ENCODE data around the gene PKD1.
"Not testable (repeated sequence)": the region's sequence is repeated elsewhere in the genome, so short reads cannot be mapped to it uniquely, and the experiment has no call there.

Gene PKD1

GRCh38 chr16:2105769-2106168 is 29.9 kb downstream of the PKD1 start:
- DNase-seq (ENCODE audit: low spot score); H3K4me1 Mint-ChIP-seq (ENCODE audit: low read depth); H3K36me3 Mint-ChIP-seq (ENCODE audit: low read depth); H3K4me3 Mint-ChIP-seq; H3K27ac Mint-ChIP-seq; H3K9me3 Mint-ChIP-seq; H3K27me3 Mint-ChIP-seq (ENCODE audit: low read depth): not testable (repeated sequence)

GRCh38 chr16:2105291-2105690 is 30.4 kb downstream of the PKD1 start:
- not testable (repeated sequence) for DNase-seq (ENCODE audit: low spot score); H3K4me1 Mint-ChIP-seq (ENCODE audit: low read depth); H3K4me3 Mint-ChIP-seq; H3K27ac Mint-ChIP-seq; H3K9me3 Mint-ChIP-seq; H3K27me3 Mint-ChIP-seq (ENCODE audit: low read depth); H3K36me3 Mint-ChIP-seq (ENCODE audit: low read depth)

- not testable (repeated sequence) for H3K4me3 Mint-ChIP-seq; H3K27ac Mint-ChIP-seq; H3K36me3 Mint-ChIP-seq (ENCODE audit: low read depth); H3K27me3 Mint-ChIP-seq (ENCODE audit: low read depth); DNase-seq (ENCODE audit: low spot score); H3K4me1 Mint-ChIP-seq (ENCODE audit: low read depth); H3K9me3 Mint-ChIP-seq
Measured at GRCh38 chr16:2104464-2104863, 31.2 kb downstream of the PKD1 start.

- peaks cover 2% of the 10 kb centered on the region for H3K36me3 Mint-ChIP-seq (ENCODE audit: low read depth)
- no peak overlapping the region for H3K27ac Mint-ChIP-seq
- H3K4me3 Mint-ChIP-seq = no peak overlapping the region
- H3K4me1 Mint-ChIP-seq (ENCODE audit: low read depth) = no peaks in the 10 kb centered on the region
- no peak for DNase-seq (ENCODE audit: low spot score)
- no peaks in the 10 kb centered on the region for H3K9me3 Mint-ChIP-seq
- H3K27me3 Mint-ChIP-seq (ENCODE audit: low read depth) = no peaks in the 10 kb centered on the region
Measured at GRCh38 chr16:2102471-2102870, 33.2 kb downstream of the PKD1 start.

GRCh38 chr16:2101581-2101980 is 34.1 kb downstream of the PKD1 start:
- not testable (repeated sequence) for H3K27ac Mint-ChIP-seq; H3K4me1 Mint-ChIP-seq (ENCODE audit: low read depth); H3K27me3 Mint-ChIP-seq (ENCODE audit: low read depth); H3K4me3 Mint-ChIP-seq; H3K9me3 Mint-ChIP-seq; DNase-seq (ENCODE audit: low spot score); H3K36me3 Mint-ChIP-seq (ENCODE audit: low read depth)

- not testable (repeated sequence) for DNase-seq (ENCODE audit: low spot score); H3K27me3 Mint-ChIP-seq (ENCODE audit: low read depth); H3K9me3 Mint-ChIP-seq; H3K27ac Mint-ChIP-seq; H3K4me3 Mint-ChIP-seq; H3K4me1 Mint-ChIP-seq (ENCODE audit: low read depth); H3K36me3 Mint-ChIP-seq (ENCODE audit: low read depth)
Measured at GRCh38 chr16:2097689-2098088, 38.0 kb downstream of the PKD1 start.

GRCh38 chr16:2096853-2097595 is 38.7 kb downstream of the PKD1 start:
- H3K27me3 Mint-ChIP-seq (ENCODE audit: low read depth) = no peaks in the 10 kb centered on the region
- H3K9me3 Mint-ChIP-seq = no peaks in the 10 kb centered on the region
- no peaks in the 10 kb centered on the region for H3K4me1 Mint-ChIP-seq (ENCODE audit: low read depth)
- DNase-seq (ENCODE audit: low spot score) = no peak
- peaks cover 2% of the 10 kb centered on the region for H3K36me3 Mint-ChIP-seq (ENCODE audit: low read depth)
- no peak overlapping the region for H3K4me3 Mint-ChIP-seq
- no peak overlapping the region for H3K27ac Mint-ChIP-seq

GRCh38 chr16:2095918-2096582 is 39.6 kb downstream of the PKD1 start:
- H3K36me3 Mint-ChIP-seq (ENCODE audit: low read depth) = no peaks in the 10 kb centered on the region
- H3K27ac Mint-ChIP-seq = no peak overlapping the region
- no peak for DNase-seq (ENCODE audit: low spot score)

GRCh38 chr16:2095315-2095853 is 40.3 kb downstream of the PKD1 start:
- Mint-ChIP-seq H3K9me3 (no peaks in the 10 kb centered on the region), H3K27me3 (ENCODE audit: low read depth) (no peaks in the 10 kb centered on the region), H3K27ac (no peak overlapping the region), H3K4me3 (no peak overlapping the region), H3K36me3 (ENCODE audit: low read depth) (peaks cover 1% of the 10 kb centered on the region), H3K4me1 (ENCODE audit: low read depth) (no peaks in the 10 kb centered on the region)
- no peak for DNase-seq (ENCODE audit: low spot score)

More at GRCh38 chr16:2095918-2096582, 39.6 kb downstream of the PKD1 start:
- Mint-ChIP-seq H3K9me3 (no peaks in the 10 kb centered on the region), H3K27me3 (ENCODE audit: low read depth) (no peaks in the 10 kb centered on the region), H3K4me1 (ENCODE audit: low read depth) (no peaks in the 10 kb centered on the region), H3K4me3 (no peak overlapping the region)

- H3K4me3 Mint-ChIP-seq = no peak overlapping the region
- no peaks in the 10 kb centered on the region for H3K27me3 Mint-ChIP-seq (ENCODE audit: low read depth)
- H3K4me1 Mint-ChIP-seq (ENCODE audit: low read depth) = no peaks in the 10 kb centered on the region
- no peak overlapping the region for H3K27ac Mint-ChIP-seq
- H3K9me3 Mint-ChIP-seq = no peaks in the 10 kb centered on the region
- DNase-seq (ENCODE audit: low spot score) = no peak
- H3K36me3 Mint-ChIP-seq (ENCODE audit: low read depth) = peaks cover 4% of the 10 kb centered on the region
Measured at GRCh38 chr16:2093793-2094192, 41.9 kb downstream of the PKD1 start.

GRCh38 chr16:2092866-2093265 is 42.8 kb downstream of the PKD1 start:
- Mint-ChIP-seq H3K4me3 (no peak overlapping the region), H3K27me3 (ENCODE audit: low read depth) (no peaks in the 10 kb centered on the region), H3K27ac (no peak overlapping the region), H3K9me3 (no peaks in the 10 kb centered on the region), H3K36me3 (ENCODE audit: low read depth) (peaks cover 4% of the 10 kb centered on the region), H3K4me1 (ENCODE audit: low read depth) (no peaks in the 10 kb centered on the region)
- no peak for DNase-seq (ENCODE audit: low spot score)

- peaks cover 4% of the 10 kb centered on the region for H3K36me3 Mint-ChIP-seq (ENCODE audit: low read depth)
- H3K4me1 Mint-ChIP-seq (ENCODE audit: low read depth) = no peaks in the 10 kb centered on the region
- no peaks in the 10 kb centered on the region for H3K9me3 Mint-ChIP-seq
- H3K4me3 Mint-ChIP-seq = no peak overlapping the region
- no peak for DNase-seq (ENCODE audit: low spot score)
- H3K27me3 Mint-ChIP-seq (ENCODE audit: low read depth) = no peaks in the 10 kb centered on the region
- no peak overlapping the region for H3K27ac Mint-ChIP-seq
Measured at GRCh38 chr16:2092256-2092620, 43.5 kb downstream of the PKD1 start.

GRCh38 chr16:2091547-2092255 is 44.0 kb downstream of the PKD1 start:
- H3K27ac Mint-ChIP-seq = no peak overlapping the region
- no peak overlapping the region for H3K4me3 Mint-ChIP-seq
- H3K9me3 Mint-ChIP-seq = no peaks in the 10 kb centered on the region
- no peak for DNase-seq (ENCODE audit: low spot score)
- H3K36me3 Mint-ChIP-seq (ENCODE audit: low read depth) = peaks cover 4% of the 10 kb centered on the region
- no peaks in the 10 kb centered on the region for H3K4me1 Mint-ChIP-seq (ENCODE audit: low read depth)
- no peaks in the 10 kb centered on the region for H3K27me3 Mint-ChIP-seq (ENCODE audit: low read depth)

GRCh38 chr16:2090777-2091546 is 44.7 kb downstream of the PKD1 start:
- H3K27me3 Mint-ChIP-seq (ENCODE audit: low read depth) = no peaks in the 10 kb centered on the region
- peaks cover 4% of the 10 kb centered on the region for H3K36me3 Mint-ChIP-seq (ENCODE audit: low read depth)
- no peak overlapping the region for H3K4me3 Mint-ChIP-seq
- DNase-seq (ENCODE audit: low spot score) = no peak
- no peak overlapping the region for H3K27ac Mint-ChIP-seq
- no peaks in the 10 kb centered on the region for H3K4me1 Mint-ChIP-seq (ENCODE audit: low read depth)
- no peaks in the 10 kb centered on the region for H3K9me3 Mint-ChIP-seq

Measured in T-helper 2 cell treated with Interferon-gamma antibody and Interleukin-4, amounts not matched to agents 5 μg/mL and 100 μg/mL, for 36 hours (primary cell).